ENCODE results near the gene CCDC6.

DNA sequence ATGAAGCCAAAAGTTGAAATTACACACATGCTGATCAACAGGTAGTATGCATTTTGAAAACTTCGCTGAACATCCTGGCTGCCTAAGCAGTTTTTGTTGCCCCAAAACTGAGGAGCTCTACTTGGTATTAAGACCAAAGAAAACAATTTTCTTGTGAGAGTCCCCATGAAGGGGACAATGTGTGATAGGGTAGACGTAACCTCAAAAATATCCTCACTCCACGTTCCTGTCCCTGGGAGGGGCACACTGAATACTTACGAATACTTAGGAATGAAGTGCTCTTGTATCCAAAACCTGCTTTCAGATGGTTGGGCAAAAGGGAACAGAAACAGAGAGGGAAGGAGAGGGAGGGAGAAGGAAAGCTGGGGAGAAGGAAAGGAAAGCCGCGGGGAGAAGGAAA lies 24.7 kb downstream of the CCDC6 start:
- TF ChIP-seq, protein P1, sequence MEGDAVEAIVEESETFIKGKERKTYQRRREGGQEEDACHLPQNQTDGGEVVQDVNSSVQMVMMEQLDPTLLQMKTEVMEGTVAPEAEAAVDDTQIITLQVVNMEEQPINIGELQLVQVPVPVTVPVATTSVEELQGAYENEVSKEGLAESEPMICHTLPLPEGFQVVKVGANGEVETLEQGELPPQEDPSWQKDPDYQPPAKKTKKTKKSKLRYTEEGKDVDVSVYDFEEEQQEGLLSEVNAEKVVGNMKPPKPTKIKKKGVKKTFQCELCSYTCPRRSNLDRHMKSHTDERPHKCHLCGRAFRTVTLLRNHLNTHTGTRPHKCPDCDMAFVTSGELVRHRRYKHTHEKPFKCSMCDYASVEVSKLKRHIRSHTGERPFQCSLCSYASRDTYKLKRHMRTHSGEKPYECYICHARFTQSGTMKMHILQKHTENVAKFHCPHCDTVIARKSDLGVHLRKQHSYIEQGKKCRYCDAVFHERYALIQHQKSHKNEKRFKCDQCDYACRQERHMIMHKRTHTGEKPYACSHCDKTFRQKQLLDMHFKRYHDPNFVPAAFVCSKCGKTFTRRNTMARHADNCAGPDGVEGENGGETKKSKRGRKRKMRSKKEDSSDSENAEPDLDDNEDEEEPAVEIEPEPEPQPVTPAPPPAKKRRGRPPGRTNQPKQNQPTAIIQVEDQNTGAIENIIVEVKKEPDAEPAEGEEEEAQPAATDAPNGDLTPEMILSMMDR (IDR thresholded peaks at IDR 0.05), result no peak
- TF ChIP-seq POLR2A (IDR thresholded peaks at IDR 0.05), result no peak

Measured in lower leg skin (tissue), 3 donors.